ENCODE measurements around the gene FAM219B.
"Not testable (repeated sequence)": the region's sequence is repeated elsewhere in the genome, so short reads cannot be mapped to it uniquely, and the experiment has no call there.

The FAM219B gene

DNA sequence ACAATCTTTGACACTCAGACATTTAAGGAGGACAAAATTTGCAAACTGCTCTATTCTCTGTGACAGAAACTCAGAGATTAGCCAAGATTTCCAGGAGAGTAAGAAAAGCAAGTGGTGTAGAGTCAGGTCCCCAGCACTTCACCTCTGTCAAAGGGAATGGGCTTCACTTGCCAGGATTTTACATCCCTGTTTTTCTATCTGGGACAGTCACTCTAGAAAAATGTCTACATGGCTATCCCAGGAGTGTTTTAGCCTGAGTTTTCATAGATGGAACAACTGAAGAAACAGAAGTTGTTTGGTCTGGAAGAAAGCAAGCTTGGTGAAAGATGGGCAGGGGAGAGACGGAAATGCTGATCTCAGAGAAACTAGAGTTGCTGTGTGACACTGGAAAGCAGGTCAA, 3.0 kb downstream of the FAM219B start:
- DNase-seq (ENCODE audit: low read depth in 2 of 2) = no peak

DNA sequence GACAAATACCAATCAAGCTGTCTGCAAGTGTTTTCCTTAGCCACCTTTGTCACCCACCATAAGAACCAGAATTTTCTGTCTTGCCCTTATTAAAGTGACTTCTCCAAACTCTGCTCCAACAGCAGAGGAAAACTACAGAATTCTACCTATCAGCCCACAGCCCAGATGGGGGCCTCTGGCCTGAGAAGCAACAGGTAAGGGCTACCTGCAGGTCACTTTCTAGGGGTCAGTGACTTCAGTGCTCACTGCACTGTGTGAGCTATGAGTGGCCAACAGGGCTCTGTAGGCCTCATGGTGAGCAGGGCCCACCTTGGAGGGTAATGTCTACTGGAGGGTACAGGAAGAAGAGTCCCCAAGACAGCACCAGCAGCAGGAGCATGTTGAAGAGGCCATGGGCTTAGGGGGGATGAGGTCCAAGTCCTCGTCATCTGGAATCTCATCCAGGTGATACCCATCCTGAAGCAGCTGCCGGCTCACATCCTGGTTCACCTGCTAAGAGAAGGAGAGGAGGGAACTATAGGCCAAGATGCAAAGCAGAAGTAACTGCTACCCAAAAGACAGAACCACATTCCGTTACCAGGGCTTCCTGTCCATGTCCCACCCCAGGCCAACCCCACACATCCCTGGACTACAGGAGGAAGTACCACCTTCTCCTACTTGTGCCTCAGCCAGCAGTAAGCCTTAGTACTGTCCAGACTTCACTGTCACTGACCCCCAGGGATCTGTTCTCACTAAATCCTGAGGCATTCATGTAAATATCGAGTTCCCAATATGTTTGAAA, 4.2 kb downstream of the FAM219B start:
- DNase-seq (ENCODE audit: low read depth in 2 of 2) = no peak

GRCh38 chr15:74901612-74902063, 5.0 kb downstream of the FAM219B start:
- peak in 1 of 2 donors; percentile 14 for DNase-seq (ENCODE audit: low read depth in 2 of 2)

DNA sequence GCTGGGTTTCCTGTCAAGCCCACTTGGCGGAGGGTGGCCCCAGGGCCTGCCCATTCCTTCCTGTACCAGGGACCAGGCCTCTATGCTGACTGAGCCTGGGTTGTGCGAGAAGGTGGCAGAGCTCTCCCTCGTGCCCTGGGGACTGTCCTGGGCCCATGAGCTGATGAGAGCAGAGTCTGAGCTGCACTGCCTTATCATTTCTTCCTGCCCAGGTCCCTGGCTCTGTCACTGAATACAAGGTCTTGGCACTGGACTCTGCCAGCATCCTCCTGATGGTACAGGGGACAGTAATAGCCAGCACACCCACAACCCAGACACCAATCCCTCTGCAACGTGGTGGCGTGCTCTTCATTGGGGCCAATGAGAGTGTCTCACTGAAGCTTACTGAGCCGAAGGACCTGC, 9.3 kb downstream of the FAM219B start:
- DNase-seq (ENCODE audit: low read depth in 2 of 2) = no peak

DNA sequence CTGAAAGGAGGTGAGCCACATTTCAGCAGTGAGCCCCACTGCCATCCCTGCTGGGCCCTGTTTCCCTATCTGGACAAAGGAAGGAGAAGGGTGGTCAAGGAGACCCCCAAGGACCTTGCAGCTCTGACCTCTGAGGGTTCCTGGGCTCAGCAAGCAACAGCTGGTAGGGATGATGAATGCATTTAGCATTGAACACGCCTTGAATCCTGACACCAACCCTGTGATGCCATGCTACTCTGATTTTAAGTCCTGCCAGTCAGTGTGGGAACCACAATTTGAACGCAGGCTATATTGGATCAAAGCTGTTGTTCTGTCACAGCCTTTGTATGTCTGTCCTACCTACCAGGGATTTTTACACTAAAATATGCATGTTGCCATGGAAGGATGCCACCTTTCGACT, 10.3 kb downstream of the FAM219B start:
- DNase-seq (ENCODE audit: low read depth in 2 of 2) = no peak

DNA sequence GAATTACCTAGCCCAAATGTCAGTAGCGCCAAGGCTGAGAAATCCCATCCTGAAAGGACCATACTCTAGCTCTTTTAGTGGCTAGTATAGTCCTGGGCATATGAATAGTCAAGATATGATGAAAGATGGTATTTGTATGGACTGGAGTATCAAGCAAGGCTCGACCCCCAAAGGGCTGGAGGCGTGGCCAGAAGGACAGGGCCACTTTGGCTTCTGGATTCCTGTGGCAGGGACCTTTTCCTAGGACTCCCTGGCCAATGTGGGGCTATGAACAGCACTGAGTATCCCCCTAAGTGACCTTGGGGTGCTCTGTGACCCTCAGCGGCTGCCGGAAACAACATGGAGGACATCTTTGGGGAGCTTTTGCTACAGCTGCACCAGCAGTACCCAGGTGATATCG, 10.8 kb downstream of the FAM219B start:
- no peak for DNase-seq (ENCODE audit: low read depth in 2 of 2)

- DNase-seq (ENCODE audit: low read depth in 2 of 2) = not testable (repeated sequence)
Observed at GRCh38 chr15:74894383-74894782, 12.3 kb downstream of the FAM219B start.

- no peak for DNase-seq (ENCODE audit: low read depth in 2 of 2)
Observed at GRCh38 chr15:74893627-74894026, 13.0 kb downstream of the FAM219B start.

- DNase-seq (ENCODE audit: low read depth in 2 of 2) = no peak
Observed at GRCh38 chr15:74892931-74893330, 13.7 kb downstream of the FAM219B start.

- no peak for DNase-seq (ENCODE audit: low read depth in 2 of 2)
Observed at GRCh38 chr15:74892313-74892712, 14.3 kb downstream of the FAM219B start.

GRCh38 chr15:74891469-74891868, 15.2 kb downstream of the FAM219B start:
- no peak for DNase-seq (ENCODE audit: low read depth in 2 of 2)

GRCh38 chr15:74890665-74890960, 16.0 kb downstream of the FAM219B start:
- DNase-seq (ENCODE audit: low read depth in 2 of 2) = no peak

- peak; percentile 63 to 75 for DNase-seq (ENCODE audit: low read depth in 2 of 2)
Observed at GRCh38 chr15:74889883-74890664, 16.6 kb downstream of the FAM219B start, which contains the start of gene MPI. Gene MPI, plus strand, starts transcription at chr15:74890042. Its CDS starts 32 bp downstream, at chr15:74890074.

- no peak for DNase-seq (ENCODE audit: low read depth in 2 of 2)
Observed at GRCh38 chr15:74889390-74889882, 17.2 kb downstream of the FAM219B start.

GRCh38 chr15:74888716-74889115, 17.9 kb downstream of the FAM219B start:
- DNase-seq (ENCODE audit: low read depth in 2 of 2) = no peak

- DNase-seq (ENCODE audit: low read depth in 2 of 2) = not testable (repeated sequence)
Observed at GRCh38 chr15:74887537-74888193, 19.0 kb downstream of the FAM219B start.

DNA sequence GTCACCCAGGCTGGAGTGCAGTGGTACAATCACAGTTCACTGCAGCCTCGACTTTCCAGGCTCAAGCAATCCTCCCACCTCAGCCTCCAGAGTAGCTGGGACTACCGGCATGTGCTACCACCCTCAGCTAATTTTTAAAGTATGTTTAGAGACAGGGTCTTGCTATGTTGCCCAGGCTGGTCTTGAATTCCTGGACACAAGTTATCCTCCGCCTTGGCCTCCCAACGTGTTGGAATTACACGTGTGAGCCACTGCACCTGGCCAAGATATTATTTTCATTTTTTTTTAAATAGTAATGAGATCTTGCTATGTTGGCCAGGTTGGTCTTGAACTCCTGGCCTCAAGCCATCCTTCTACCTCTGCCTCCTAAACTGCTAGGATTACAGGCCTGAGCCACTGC, 21.2 kb downstream of the FAM219B start:
- no peak for DNase-seq (ENCODE audit: low read depth in 2 of 2)

- DNase-seq (ENCODE audit: low read depth in 2 of 2) = no peak
Observed at GRCh38 chr15:74884428-74885223, 22.0 kb downstream of the FAM219B start.

DNA sequence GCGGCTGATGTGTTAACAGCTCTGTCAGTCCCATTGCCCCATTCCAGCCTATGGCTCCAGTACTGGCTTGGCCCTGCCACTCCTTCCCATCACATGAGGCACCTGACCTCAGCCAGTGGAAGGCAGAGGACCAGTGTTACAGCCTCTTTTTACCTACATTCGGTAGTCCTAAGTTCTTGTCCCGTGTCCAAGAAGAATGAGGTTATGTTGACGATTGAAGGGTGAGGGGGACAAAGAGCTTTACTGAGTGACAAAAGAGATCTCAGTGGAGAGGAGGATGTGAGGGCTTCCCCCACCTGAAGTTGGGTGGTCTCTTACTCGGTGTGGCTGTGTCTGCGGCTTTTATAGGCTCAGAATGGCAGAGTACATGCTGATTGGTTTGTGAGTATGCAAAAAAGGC, 24.1 kb downstream of the FAM219B start:
- DNase-seq (ENCODE audit: low read depth in 2 of 2) = no peak

GRCh38 chr15:74878273-74878672, 28.4 kb downstream of the FAM219B start:
- no peak for DNase-seq (ENCODE audit: low read depth in 2 of 2)

- DNase-seq (ENCODE audit: low read depth in 2 of 2) = no peak
Observed at GRCh38 chr15:74873756-74874424, 32.8 kb downstream of the FAM219B start.
